ENCODE data around the gene PRR20G. TPM values are rescaled to one million over a fixed set of nuclear protein-coding genes. Genes with fewer than 3 reads are reported as not detected.

The PRR20G gene
- total and polyA plus RNA-seq, 11 donors, result not detected

- Histone ChIP-seq H3K27me3 (peaks cover 0 to 4% (median 0%) of the 10 kb centered on the region in 9 donors), H3K4me1 (no peaks in the 10 kb centered on the region), H3K36me3 (no peaks in the 10 kb centered on the region), H3K27ac (no peak overlapping the region), H3K4me3 (no peak overlapping the region), H3K9me3 (no peaks in the 10 kb centered on the region)
- no peak for ATAC-seq
- TF ChIP-seq CTCF (IDR thresholded peaks at IDR 0.05) (no peak), POLR2A (IDR thresholded peaks at IDR 0.05) (no peak)
- intact Hi-C loops (cut with DNase I), result no loop called here
- DNase-seq, result no peak
Measured at GRCh38 chr3:127276995-127277394, 10.9 kb downstream of the PRR20G start.

DNA sequence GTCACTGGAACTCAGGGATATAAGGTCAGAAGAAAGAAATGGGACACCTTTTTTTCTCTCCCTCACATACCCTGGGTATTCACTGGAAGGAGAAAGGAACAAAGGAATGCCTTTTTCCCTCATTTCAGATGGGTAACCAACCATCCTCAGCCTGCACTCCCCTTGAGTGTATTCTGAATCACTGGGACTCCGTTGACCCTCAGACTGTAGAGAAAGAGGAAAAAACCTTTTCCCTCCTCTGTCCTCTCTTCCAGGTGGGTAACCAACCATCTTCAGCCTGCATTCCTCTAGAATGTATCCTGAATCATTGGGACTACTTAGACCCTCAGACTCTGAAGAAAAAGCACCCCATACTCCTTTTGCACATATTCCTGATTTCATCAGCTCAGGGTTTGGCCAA, 11.4 kb downstream of the PRR20G start:
- H3K27ac ChIP-seq, result no peak overlapping the region
- H3K9me3 ChIP-seq, result no peaks in the 10 kb centered on the region
- H3K36me3 ChIP-seq, result no peaks in the 10 kb centered on the region
- ATAC-seq (no peak), DNase-seq (no peak)
- TF ChIP-seq POLR2A (IDR thresholded peaks at IDR 0.05), result no peak
- no peak for TF ChIP-seq CTCF (IDR thresholded peaks at IDR 0.05)
- intact Hi-C loops (cut with DNase I), result no loop called here
- H3K27me3 ChIP-seq, result peaks cover 0 to 4% (median 0%) of the 10 kb centered on the region in 9 donors
- 37 to 60% (median 54%) methylated on average over 1 of the region's 1 CpG for WGBS, 4 donors
- H3K4me1 ChIP-seq, result no peaks in the 10 kb centered on the region
- H3K4me3 ChIP-seq, result no peak overlapping the region

- intact Hi-C loops (cut with DNase I), result no loop called here
- no peak overlapping the region for H3K27ac ChIP-seq
- H3K9me3 ChIP-seq, result peaks cover 0 to 3% (median 0%) of the 10 kb centered on the region in 12 donors
- H3K27me3 ChIP-seq, result peaks cover 0 to under 1% (median 0%) of the 10 kb centered on the region in 9 donors
- WGBS, 4 donors, result 53 to 72% (median 60%) methylated on average over 3 of the region's 3 CpGs
- H3K4me1 ChIP-seq, result no peaks in the 10 kb centered on the region
- H3K36me3 ChIP-seq, result no peaks in the 10 kb centered on the region
- no peak overlapping the region for H3K4me3 ChIP-seq
- TF ChIP-seq CTCF (IDR thresholded peaks at IDR 0.05) (no peak), POLR2A (IDR thresholded peaks at IDR 0.05) (no peak)
- DNase-seq (no peak), ATAC-seq (no peak)
Measured at GRCh38 chr3:127275287-127275781, 12.5 kb downstream of the PRR20G start.

- no peak overlapping the region for H3K27ac ChIP-seq
- TF ChIP-seq POLR2A (IDR thresholded peaks at IDR 0.05) (no peak), CTCF (IDR thresholded peaks at IDR 0.05) (no peak)
- DNase-seq (no peak), ATAC-seq (no peak)
- H3K4me1 ChIP-seq, result no peaks in the 10 kb centered on the region
- WGBS, 4 donors, result 81 to 84% (median 82%) methylated on average over 4 to 6 of the region's 6 CpGs
- H3K27me3 ChIP-seq, result peaks cover 0 to 4% (median 0%) of the 10 kb centered on the region in 9 donors
- H3K4me3 ChIP-seq, result no peak overlapping the region
- H3K9me3 ChIP-seq, result peaks cover 0 to 14% (median 2%) of the 10 kb centered on the region in 12 donors
- intact Hi-C loops (cut with DNase I), result no loop called here
- no peaks in the 10 kb centered on the region for H3K36me3 ChIP-seq
Measured at GRCh38 chr3:127274200-127274760, 13.6 kb downstream of the PRR20G start.
